GM23338 (cell line): ENCODE measurements around the gene RUNX3. TPM values are rescaled to one million over a fixed set of nuclear protein-coding genes. Genes with fewer than 3 reads are reported as not detected.

Source experiments
- ATAC-seq: fragments of 200-7000 bp; cut with Tn5 transposase; 3 replicates; pipeline ENCODE4 v1.9.1; 2020
- DNase-seq: peaks from one replicate; pipeline ENCODE4 v3.0.0-alpha.2; 2015; ENCODE audit warnings: low spot score
- H2AFZ ChIP-seq: fragments of 200-600 bp; sonication (generic); 2 replicates; pipeline ENCODE4 v1.8.0; 2016; ENCODE audit warnings: antibody characterized with exemption, mild to moderate bottlenecking, moderate library complexity
- H3F3A ChIP-seq: fragments of 200-600 bp; sonication (generic); replicated peaks from 2 replicates; pipeline ENCODE4 v1.8.0; 2017; ENCODE audit warnings: antibody characterized with exemption, mixed run types, low read depth
- H3K27ac ChIP-seq: fragments of 200-600 bp; sonication (generic); 2 replicates; pipeline ENCODE4 v1.6.1; 2016; ENCODE audit warnings: low read depth
- H3K27me3 ChIP-seq: fragments of 200-600 bp; sonication (generic); 2 replicates; pipeline ENCODE4 v1.8.0; 2016; ENCODE audit warnings: mild to moderate bottlenecking, mixed run types, moderate library complexity; ENCODE audit not compliant: insufficient read depth
- H3K36me3 ChIP-seq: fragments of 200-600 bp; sonication (generic); 2 replicates; pipeline ENCODE4 v1.8.0; 2016; ENCODE audit warnings: mild to moderate bottlenecking; ENCODE audit not compliant: insufficient read depth
- H3K4me1 ChIP-seq: fragments of 200-600 bp; sonication (generic); 2 replicates; pipeline ENCODE4 v1.8.0; 2016; ENCODE audit warnings: mild to moderate bottlenecking, moderate library complexity; ENCODE audit not compliant: insufficient read depth
- H3K4me2 ChIP-seq: fragments of 200-600 bp; sonication (generic); 2 replicates; pipeline ENCODE4 v1.7.1; 2017; ENCODE audit warnings: mixed run types
- H3K4me3 ChIP-seq: fragments of 200-600 bp; sonication (generic); 2 replicates; pipeline ENCODE4 v1.6.1; 2016; ENCODE audit warnings: mixed run types
- H3K79me2 ChIP-seq: fragments of 200-600 bp; sonication (generic); replicated peaks from 2 replicates; pipeline ENCODE4 v1.8.0; 2017; ENCODE audit warnings: mild to moderate bottlenecking; ENCODE audit not compliant: insufficient read depth
- H3K9me2 ChIP-seq: fragments of 200-600 bp; sonication (generic); 2 replicates; pipeline ENCODE4 v1.8.0; 2017; ENCODE audit not compliant: insufficient read depth
- H4K20me1 ChIP-seq: fragments of 200-600 bp; sonication (generic); replicated peaks from 2 replicates; pipeline ENCODE4 v1.8.0; 2017; ENCODE audit warnings: mild to moderate bottlenecking; ENCODE audit not compliant: insufficient read depth
- H3K27ac Mint-ChIP-seq: 2 replicates; pipeline ENCODE4 v1.8.0; 2020; ENCODE audit warnings: inconsistent platforms, mild to moderate bottlenecking, moderate library complexity, mixed read lengths
- H3K27me3 Mint-ChIP-seq: 3 replicates; pipeline ENCODE4 v1.8.0; 2022; ENCODE audit warnings: low read depth, mild to moderate bottlenecking, moderate library complexity, mixed read lengths, inconsistent platforms; ENCODE audit not compliant: insufficient read depth, poor library complexity
- H3K36me3 Mint-ChIP-seq: 3 replicates; pipeline ENCODE4 v1.8.0; 2021; ENCODE audit warnings: low read depth, mild to moderate bottlenecking, inconsistent platforms, moderate library complexity, mixed read lengths
- H3K4me1 Mint-ChIP-seq: 3 replicates; pipeline ENCODE4 v1.8.0; 2020; ENCODE audit warnings: mild to moderate bottlenecking, inconsistent platforms, mixed read lengths
- H3K4me3 Mint-ChIP-seq: 3 replicates; pipeline ENCODE4 v1.8.0; 2021; ENCODE audit warnings: moderate library complexity, mild to moderate bottlenecking, inconsistent platforms, mixed read lengths
- H3K9me3 Mint-ChIP-seq: 3 replicates; pipeline ENCODE4 v1.8.0; 2020; ENCODE audit warnings: moderate library complexity, mild to moderate bottlenecking, inconsistent platforms, mixed read lengths
- CREB1 ChIP-seq: fragments of 250-450 bp; sonication (Bioruptor Pico); IDR thresholded peaks from 2 replicates; pipeline ENCODE4 v1.5.0; 2020; ENCODE audit warnings: low read depth, mild to moderate bottlenecking, moderate library complexity
- EZH2 ChIP-seq: fragments of 200-600 bp; sonication (generic); IDR thresholded peaks from one replicate; pipeline ENCODE4 v1.8.0; 2017; ENCODE audit warnings: antibody characterized with exemption, mild to moderate bottlenecking, low read depth; ENCODE audit not compliant: unreplicated experiment
- EZH2phosphoT487 ChIP-seq: fragments of 200-600 bp; sonication (generic); IDR thresholded peaks from one replicate; pipeline ENCODE4 v1.8.1; 2018; ENCODE audit warnings: antibody characterized with exemption; ENCODE audit not compliant: unreplicated experiment
- JUNB ChIP-seq: IDR thresholded peaks from one replicate; pipeline ENCODE4 v1.6.1; 2016; ENCODE audit warnings: antibody characterized with exemption; ENCODE audit not compliant: unreplicated experiment
- NANOG ChIP-seq: IDR thresholded peaks from 2 replicates; pipeline ENCODE4 v1.6.1; 2016; ENCODE audit warnings: antibody characterized with exemption, borderline replicate concordance
- POLR2AphosphoS5 ChIP-seq: IDR thresholded peaks from 2 replicates; pipeline ENCODE4 v1.6.1; 2016; ENCODE audit warnings: antibody characterized with exemption, low read depth
- STAT1 ChIP-seq: IDR thresholded peaks from one replicate; pipeline ENCODE4 v1.6.1; 2016; ENCODE audit warnings: antibody characterized with exemption; ENCODE audit not compliant: unreplicated experiment
- ZNF114 ChIP-seq: fragments of 250-450 bp; sonication (Bioruptor Pico); IDR thresholded peaks from 2 replicates; pipeline ENCODE4 v1.5.0; 2020; ENCODE audit warnings: mild to moderate bottlenecking, moderate library complexity
- ZNF331 ChIP-seq: fragments of 250-450 bp; sonication (Bioruptor Pico); IDR thresholded peaks from 2 replicates; pipeline ENCODE4 v1.5.0; 2020; ENCODE audit warnings: low read depth, mild to moderate bottlenecking, moderate library complexity
- polyA plus RNA-seq: library from polyadenylated mRNA; unstranded; fragments of >200 nt; fragmentation: Nextera tagmentation; extraction: Ambion mirVana; gene quantifications from 2 replicates; pipeline ENCODE4 v1.2.1, GENCODE V29; 2016
- total RNA-seq: library from RNA; depleted of rRNA; stranded (reverse); fragments of >200 nt; shearing (Covaris generic); gene quantifications from 2 replicates; pipeline ENCODE4 v1.2.3, GENCODE V29; 2014
- TF ChIP-seq, protein P1 (sequence below): fragments of 250-450 bp; sonication (Bioruptor Pico); IDR thresholded peaks from 2 replicates; pipeline ENCODE4 v1.5.0; 2020; ENCODE audit warnings: mild to moderate bottlenecking, moderate library complexity
- TF ChIP-seq, protein P2 (sequence below): IDR thresholded peaks from 2 replicates; pipeline ENCODE4 v1.6.1; 2016; ENCODE audit warnings: antibody characterized with exemption
- TF ChIP-seq, protein P3 (sequence below), 2 experiments: fragments of 200-600 bp in 1 of 2; sonication (generic) in 1 of 2; conservative IDR thresholded peaks; 2 replicates each; pipeline versions ENCODE4 v1.5.1 to v1.6.1; 2016 to 2017; ENCODE audit warnings: antibody characterized with exemption in 2 of 2, low read depth in 2 of 2, mild to moderate bottlenecking in 2 of 2, moderate library complexity in 1 of 2
- TF ChIP-seq, protein P4 (sequence below): IDR thresholded peaks from one replicate; pipeline ENCODE4 v1.6.1; 2018; ENCODE audit warnings: antibody characterized with exemption; ENCODE audit not compliant: unreplicated experiment

RUNX3 gene
- total and polyA plus RNA-seq, 2 experiments from 2014 or later: 0.23 to 0.73 TPM

DNA sequence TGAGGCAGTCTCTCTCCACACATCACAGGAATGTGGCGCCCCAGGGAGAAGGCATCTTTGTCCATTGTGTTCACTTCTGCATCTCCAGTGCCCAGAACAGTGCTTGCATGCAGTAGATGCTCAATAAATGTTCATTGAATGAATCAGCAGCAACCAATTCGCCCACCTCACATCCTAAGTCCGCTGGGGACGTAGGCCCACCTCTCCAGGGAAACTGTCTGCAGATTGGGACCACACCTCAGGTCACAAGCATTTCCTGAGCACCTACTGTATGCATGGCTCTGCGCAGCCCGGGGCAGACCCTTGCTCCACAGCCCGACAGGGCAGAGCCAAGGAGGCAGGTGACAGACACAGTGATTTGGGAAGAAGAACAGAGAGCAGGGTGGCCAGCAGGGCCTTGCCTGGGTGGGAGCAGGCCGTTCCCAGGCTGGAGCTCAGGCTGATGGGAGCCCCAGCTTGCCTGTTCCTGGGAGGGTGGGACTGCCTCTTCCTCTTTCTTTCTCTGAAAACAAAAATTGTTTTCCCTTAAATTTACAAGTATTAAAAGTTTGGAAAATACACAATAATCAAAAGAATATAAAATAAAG lies 25.8 kb upstream of the RUNX3 start:
- H3K27ac Mint-ChIP-seq: no peak overlapping the region
- ATAC-seq (no peak), DNase-seq (no peak)
- H3K9me2 ChIP-seq: no peaks in the 10 kb centered on the region
- H3K4me1 Mint-ChIP-seq: peaks cover 13% of the 10 kb centered on the region
- H3K36me3 Mint-ChIP-seq: no peaks in the 10 kb centered on the region
- H3K4me1 ChIP-seq: peaks cover 5% of the 10 kb centered on the region; the same call in 1 of the 2 replicates
- no peak overlapping the region for H3K27ac ChIP-seq
- H3K36me3 ChIP-seq: no peaks in the 10 kb centered on the region
- no peaks in the 10 kb centered on the region for H3K79me2 ChIP-seq
- no peaks in the 10 kb centered on the region for H3F3A ChIP-seq
- no peaks in the 10 kb centered on the region for H3K27me3 ChIP-seq
- H3K4me2 ChIP-seq: no peak overlapping the region
- no peak overlapping the region for H2AFZ ChIP-seq
- no peak overlapping the region for H3K4me3 ChIP-seq
- H3K4me3 Mint-ChIP-seq: no peak overlapping the region
- H3K9me3 Mint-ChIP-seq: no peaks in the 10 kb centered on the region
- TF ChIP-seq STAT1 (no peak), JUNB (no peak), CREB1 (CRISPR knock-in tag) (no peak), EZH2phosphoT487 (no peak), ZNF114 (CRISPR knock-in tag) (no peak), POLR2AphosphoS5 (no peak), NANOG (no peak), EZH2 (no peak), ZNF331 (CRISPR knock-in tag) (no peak)
- TF ChIP-seq, protein P1, sequence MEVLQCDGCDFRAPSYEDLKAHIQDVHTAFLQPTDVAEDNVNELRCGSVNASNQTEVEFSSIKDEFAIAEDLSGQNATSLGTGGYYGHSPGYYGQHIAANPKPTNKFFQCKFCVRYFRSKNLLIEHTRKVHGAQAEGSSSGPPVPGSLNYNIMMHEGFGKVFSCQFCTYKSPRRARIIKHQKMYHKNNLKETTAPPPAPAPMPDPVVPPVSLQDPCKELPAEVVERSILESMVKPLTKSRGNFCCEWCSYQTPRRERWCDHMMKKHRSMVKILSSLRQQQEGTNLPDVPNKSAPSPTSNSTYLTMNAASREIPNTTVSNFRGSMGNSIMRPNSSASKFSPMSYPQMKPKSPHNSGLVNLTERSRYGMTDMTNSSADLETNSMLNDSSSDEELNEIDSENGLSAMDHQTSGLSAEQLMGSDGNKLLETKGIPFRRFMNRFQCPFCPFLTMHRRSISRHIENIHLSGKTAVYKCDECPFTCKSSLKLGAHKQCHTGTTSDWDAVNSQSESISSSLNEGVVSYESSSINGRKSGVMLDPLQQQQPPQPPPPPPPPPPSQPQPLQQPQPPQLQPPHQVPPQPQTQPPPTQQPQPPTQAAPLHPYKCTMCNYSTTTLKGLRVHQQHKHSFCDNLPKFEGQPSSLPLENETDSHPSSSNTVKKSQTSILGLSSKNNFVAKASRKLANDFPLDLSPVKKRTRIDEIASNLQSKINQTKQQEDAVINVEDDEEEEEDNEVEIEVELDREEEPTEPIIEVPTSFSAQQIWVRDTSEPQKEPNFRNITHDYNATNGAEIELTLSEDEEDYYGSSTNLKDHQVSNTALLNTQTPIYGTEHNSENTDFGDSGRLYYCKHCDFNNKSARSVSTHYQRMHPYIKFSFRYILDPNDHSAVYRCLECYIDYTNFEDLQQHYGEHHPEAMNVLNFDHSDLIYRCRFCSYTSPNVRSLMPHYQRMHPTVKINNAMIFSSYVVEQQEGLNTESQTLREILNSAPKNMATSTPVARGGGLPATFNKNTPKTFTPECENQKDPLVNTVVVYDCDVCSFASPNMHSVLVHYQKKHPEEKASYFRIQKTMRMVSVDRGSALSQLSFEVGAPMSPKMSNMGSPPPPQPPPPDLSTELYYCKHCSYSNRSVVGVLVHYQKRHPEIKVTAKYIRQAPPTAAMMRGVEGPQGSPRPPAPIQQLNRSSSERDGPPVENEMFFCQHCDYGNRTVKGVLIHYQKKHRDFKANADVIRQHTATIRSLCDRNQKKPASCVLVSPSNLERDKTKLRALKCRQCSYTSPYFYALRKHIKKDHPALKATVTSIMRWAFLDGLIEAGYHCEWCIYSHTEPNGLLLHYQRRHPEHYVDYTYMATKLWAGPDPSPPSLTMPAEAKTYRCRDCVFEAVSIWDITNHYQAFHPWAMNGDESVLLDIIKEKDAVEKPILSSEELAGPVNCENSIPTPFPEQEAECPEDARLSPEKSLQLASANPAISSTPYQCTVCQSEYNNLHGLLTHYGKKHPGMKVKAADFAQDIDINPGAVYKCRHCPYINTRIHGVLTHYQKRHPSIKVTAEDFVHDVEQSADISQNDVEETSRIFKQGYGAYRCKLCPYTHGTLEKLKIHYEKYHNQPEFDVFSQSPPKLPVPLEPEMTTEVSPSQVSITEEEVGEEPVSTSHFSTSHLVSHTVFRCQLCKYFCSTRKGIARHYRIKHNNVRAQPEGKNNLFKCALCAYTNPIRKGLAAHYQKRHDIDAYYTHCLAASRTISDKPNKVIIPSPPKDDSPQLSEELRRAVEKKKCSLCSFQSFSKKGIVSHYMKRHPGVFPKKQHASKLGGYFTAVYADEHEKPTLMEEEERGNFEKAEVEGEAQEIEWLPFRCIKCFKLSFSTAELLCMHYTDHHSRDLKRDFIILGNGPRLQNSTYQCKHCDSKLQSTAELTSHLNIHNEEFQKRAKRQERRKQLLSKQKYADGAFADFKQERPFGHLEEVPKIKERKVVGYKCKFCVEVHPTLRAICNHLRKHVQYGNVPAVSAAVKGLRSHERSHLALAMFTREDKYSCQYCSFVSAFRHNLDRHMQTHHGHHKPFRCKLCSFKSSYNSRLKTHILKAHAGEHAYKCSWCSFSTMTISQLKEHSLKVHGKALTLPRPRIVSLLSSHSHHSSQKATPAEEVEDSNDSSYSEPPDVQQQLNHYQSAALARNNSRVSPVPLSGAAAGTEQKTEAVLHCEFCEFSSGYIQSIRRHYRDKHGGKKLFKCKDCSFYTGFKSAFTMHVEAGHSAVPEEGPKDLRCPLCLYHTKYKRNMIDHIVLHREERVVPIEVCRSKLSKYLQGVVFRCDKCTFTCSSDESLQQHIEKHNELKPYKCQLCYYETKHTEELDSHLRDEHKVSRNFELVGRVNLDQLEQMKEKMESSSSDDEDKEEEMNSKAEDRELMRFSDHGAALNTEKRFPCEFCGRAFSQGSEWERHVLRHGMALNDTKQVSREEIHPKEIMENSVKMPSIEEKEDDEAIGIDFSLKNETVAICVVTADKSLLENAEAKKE (CRISPR knock-in tag): no peak
- TF ChIP-seq, protein P2, sequence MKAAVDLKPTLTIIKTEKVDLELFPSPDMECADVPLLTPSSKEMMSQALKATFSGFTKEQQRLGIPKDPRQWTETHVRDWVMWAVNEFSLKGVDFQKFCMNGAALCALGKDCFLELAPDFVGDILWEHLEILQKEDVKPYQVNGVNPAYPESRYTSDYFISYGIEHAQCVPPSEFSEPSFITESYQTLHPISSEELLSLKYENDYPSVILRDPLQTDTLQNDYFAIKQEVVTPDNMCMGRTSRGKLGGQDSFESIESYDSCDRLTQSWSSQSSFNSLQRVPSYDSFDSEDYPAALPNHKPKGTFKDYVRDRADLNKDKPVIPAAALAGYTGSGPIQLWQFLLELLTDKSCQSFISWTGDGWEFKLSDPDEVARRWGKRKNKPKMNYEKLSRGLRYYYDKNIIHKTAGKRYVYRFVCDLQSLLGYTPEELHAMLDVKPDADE: no peak
- TF ChIP-seq, protein P3, sequence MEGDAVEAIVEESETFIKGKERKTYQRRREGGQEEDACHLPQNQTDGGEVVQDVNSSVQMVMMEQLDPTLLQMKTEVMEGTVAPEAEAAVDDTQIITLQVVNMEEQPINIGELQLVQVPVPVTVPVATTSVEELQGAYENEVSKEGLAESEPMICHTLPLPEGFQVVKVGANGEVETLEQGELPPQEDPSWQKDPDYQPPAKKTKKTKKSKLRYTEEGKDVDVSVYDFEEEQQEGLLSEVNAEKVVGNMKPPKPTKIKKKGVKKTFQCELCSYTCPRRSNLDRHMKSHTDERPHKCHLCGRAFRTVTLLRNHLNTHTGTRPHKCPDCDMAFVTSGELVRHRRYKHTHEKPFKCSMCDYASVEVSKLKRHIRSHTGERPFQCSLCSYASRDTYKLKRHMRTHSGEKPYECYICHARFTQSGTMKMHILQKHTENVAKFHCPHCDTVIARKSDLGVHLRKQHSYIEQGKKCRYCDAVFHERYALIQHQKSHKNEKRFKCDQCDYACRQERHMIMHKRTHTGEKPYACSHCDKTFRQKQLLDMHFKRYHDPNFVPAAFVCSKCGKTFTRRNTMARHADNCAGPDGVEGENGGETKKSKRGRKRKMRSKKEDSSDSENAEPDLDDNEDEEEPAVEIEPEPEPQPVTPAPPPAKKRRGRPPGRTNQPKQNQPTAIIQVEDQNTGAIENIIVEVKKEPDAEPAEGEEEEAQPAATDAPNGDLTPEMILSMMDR (conservative IDR thresholded peaks at IDR 0.05; ENCODE audit: low read depth in 2 of 2): no peak
- TF ChIP-seq, protein P4, sequence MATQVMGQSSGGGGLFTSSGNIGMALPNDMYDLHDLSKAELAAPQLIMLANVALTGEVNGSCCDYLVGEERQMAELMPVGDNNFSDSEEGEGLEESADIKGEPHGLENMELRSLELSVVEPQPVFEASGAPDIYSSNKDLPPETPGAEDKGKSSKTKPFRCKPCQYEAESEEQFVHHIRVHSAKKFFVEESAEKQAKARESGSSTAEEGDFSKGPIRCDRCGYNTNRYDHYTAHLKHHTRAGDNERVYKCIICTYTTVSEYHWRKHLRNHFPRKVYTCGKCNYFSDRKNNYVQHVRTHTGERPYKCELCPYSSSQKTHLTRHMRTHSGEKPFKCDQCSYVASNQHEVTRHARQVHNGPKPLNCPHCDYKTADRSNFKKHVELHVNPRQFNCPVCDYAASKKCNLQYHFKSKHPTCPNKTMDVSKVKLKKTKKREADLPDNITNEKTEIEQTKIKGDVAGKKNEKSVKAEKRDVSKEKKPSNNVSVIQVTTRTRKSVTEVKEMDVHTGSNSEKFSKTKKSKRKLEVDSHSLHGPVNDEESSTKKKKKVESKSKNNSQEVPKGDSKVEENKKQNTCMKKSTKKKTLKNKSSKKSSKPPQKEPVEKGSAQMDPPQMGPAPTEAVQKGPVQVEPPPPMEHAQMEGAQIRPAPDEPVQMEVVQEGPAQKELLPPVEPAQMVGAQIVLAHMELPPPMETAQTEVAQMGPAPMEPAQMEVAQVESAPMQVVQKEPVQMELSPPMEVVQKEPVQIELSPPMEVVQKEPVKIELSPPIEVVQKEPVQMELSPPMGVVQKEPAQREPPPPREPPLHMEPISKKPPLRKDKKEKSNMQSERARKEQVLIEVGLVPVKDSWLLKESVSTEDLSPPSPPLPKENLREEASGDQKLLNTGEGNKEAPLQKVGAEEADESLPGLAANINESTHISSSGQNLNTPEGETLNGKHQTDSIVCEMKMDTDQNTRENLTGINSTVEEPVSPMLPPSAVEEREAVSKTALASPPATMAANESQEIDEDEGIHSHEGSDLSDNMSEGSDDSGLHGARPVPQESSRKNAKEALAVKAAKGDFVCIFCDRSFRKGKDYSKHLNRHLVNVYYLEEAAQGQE: no peak
- peaks cover 4% of the 10 kb centered on the region for H3K27me3 Mint-ChIP-seq
- no peaks in the 10 kb centered on the region for H4K20me1 ChIP-seq
